Suppressor macrophage treated with lipopolysaccharide for 1 hour (primary cell): ENCODE measurements around the gene ZNF330.
"Not testable (repeated sequence)": the region's sequence is repeated elsewhere in the genome, so short reads cannot be mapped to it uniquely, and the experiment has no call there.

ENCODE experiments used
- DNase-seq, 3 donors: peaks; one replicate each; pipeline ENCODE4 v3.0.0-alpha.2; 2020 to 2022

ZNF330 gene

DNA sequence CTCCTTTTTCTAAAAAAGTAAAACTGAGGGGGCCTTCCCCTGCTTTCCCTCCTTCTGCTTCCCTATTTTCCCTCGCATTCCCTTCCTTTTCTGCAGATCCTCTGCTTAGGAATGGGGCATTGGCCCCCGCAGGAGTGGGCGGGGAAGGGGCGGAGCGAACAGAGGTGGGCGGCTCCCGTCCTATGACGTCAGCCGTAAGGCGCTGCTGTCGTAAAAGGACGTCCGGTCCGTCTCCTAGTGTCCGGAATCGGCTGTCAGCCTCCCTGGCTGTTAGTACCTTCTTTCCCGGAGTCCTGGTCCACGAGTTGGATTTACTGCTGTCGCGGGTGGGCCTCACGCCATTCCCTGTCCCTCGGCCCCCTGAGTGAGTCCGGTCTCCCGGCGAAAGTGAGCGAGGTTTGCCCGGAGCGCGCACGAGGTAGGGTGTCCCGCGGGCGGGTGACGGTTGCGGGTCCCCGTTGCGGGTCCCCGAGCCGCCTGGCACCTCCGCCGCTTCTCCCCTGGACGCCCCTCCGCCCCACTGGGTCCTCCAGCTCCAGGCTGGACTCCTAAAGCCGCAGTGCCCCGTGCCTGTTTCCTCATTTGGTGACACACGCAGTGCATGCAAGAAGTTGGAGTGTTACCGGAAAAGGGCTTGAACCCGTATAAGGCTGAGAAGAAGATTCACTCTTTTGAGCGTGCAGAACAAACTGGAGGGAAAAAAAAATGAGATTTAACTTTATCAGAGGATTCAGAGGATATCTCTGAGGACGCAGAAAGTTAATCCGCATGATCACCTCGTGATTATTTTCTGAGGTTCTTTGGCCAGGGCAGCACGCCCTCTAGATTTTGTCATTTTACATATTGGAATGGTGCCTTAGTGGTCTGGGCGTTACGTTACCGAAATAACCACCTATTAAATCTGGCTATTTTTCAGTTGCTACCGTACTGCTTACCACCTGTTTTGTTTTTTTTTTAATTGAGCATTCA lies at the start of gene ZNF330:
TSS of gene ZNF330 (plus strand) at position 205 of the 969 bp plus-strand sequence. CDS start 1,477 bp downstream, outside the sequence.
- peak; percentile 93 to 96 (median 96) for DNase-seq

DNA sequence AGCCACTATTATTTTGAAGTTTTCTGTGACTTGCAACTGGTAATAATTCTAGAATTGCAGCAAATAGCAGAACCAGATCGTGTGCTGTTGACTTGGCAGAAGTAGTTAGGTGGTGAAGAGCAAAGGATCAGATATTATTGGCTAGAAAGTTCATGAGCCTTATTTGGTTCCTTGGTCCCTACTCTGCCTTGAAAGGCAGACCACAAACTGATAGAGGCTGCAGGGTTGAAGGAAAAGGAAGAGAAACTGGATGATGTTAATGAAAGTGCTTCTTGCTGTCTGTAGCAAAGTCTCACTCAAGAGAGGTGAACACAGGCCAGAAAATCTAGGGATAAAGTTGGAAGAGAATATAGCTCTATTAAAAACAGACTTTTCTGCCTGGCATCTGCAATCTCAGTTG lies 46.2 kb upstream of the ZNF330 start:
- peak in 1 of 3 donors; percentile 15 for DNase-seq

DNA sequence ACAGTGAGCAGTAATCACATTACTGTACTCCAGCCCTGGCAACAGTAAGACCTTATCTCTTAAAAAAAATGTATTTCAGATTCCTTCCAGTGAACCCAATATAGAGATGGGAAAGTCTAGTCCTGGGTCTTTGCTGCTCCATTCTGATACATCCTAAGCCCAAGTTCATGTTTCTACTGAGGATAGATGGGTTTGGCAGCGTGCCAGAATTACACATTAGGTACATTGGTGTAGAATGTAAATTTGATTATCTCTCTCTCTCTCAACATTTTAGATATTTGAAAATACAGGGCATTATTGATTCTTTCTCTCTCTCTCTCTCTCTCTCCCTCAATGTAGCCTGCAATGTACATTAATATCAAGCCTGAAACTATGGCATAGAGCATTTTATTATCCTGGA lies 43.5 kb upstream of the ZNF330 start:
- no peak for DNase-seq

DNA sequence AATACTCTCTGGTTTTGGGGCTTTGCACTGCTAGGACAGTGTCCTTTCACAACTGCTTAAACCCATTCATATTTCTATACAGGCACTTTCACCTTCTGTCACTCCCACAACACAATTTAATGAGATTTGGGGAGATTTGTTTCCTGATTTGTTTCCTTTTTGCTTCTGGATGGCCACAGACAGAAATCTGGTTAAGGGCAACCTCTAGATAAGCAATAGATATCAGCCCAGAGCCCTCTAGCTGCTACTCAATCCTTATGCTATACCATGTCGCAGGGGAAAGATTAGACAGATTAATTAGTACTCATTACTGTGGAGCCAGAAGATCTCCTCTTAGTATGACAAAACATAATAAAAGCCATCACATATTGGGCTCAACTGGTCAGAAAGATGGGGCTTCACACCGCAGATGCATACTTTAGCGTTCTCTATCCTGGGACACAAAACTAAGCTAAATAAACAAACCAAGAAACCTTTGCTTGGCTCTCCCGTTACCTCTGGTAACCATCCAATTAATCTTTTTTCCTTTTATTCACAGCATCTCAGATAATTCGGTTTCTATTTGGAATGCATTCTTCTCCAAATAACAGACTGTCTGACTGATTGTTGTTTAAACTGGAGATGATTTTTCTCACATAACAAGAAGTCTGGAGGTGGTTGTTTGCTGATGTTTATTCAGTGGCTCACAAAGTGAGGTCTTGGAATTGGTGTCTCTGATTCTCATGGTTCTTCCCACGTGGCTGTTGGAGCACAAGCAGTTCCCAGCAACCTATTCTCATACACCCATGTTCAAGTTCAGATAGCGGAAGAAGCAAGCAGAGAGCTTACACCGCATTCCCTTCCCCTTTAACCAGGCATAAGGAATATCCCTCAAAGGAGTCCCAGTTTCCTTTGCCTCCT lies 41.0 kb upstream of the ZNF330 start:
- DNase-seq: no peak

DNA sequence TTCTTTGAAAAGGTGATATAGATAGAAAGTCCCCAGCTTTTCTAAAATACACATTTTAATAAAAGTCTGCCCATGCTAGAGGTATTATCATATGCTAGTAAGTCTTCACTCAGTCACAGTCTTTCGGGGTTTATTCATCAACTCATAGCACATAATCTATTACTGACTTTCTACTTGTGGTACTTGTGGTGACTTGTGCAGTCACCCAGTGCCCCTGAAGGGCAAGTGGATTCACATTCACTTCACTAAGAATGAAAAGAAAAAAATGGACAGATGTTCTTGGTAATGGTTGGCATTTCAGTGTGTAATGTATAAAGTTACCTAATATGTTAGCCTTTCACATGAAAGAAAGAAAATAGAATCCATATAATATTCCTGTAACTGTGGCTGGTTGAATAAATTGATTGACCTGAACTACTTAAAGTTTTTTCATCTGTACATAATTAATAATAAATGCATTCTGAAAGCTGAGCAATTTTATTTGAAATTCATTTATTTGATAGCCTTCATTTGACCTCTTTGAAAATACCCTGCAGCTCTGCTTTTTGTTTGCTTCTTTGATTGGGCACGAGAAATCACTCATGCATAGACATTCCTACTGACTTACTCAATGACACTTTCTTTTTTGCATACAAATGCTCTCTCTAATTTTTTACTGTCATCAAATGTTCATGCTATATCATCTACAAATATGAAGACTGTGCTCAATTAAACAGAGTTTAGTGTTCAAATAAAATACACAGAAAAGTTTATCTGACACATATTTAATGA lies 39.5 kb upstream of the ZNF330 start:
- DNase-seq: no peak

DNA sequence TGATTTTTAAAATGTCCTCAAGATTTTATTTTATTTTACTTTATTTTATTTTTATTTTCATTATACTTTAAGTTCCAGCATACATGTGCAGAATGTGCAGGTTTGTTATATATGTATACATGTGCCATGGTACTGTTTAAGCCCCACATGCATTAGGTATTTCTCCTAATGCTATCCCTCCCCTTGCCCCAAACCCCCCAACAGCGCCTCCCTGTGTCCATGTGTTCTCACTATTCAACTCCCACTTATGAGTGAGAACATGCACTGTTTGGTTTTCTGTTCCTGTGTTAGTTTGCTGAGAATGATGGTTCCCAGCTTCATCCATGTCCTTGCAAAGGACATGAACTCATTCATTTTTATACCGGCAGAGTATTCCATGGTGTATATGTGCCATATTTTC lies 37.2 kb upstream of the ZNF330 start:
- not testable (repeated sequence) for DNase-seq

DNA sequence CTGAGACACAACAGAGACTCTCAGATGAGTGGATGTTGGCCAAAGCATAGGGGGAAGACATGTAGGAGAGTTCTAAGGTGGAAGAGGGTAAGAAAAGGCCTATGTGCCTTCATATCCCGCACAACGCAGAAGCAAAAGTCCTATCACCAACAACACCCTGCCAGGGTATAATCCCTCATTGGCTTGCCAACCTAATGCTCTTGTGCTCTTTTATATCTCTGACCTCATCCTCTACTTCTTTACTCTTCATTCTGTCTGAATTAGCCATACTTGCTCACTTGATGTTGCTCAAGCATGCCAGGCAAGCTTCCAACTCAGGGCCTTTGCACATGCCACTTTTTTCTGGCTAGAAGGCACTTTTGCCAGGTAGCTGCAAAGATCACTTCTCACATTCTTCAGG lies 28.1 kb upstream of the ZNF330 start:
- DNase-seq: no peak

DNA sequence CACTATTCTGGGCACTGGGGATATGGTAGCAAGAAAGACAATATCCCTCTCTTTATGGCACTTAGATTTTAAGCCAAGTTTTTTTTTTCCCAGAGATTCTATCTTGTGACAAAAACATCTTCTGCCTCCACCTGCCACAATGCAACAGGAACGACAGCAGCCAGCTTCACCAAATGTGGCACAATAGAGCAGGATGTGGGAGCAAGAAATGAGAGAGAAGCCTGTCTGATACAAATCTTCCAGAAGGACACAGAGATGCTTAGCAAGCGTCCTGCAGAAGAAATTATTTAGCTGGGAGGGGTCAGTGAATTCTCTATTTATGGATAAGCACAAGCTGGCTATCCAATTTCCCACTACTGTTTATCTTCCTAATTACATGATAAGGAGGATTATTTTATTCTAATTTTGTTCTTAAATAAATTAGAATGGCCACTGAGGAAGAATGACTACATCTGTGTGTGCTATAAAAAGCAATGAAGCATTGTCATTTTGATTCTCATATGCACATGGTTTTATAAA lies 27.1 kb upstream of the ZNF330 start:
- no peak for DNase-seq

DNA sequence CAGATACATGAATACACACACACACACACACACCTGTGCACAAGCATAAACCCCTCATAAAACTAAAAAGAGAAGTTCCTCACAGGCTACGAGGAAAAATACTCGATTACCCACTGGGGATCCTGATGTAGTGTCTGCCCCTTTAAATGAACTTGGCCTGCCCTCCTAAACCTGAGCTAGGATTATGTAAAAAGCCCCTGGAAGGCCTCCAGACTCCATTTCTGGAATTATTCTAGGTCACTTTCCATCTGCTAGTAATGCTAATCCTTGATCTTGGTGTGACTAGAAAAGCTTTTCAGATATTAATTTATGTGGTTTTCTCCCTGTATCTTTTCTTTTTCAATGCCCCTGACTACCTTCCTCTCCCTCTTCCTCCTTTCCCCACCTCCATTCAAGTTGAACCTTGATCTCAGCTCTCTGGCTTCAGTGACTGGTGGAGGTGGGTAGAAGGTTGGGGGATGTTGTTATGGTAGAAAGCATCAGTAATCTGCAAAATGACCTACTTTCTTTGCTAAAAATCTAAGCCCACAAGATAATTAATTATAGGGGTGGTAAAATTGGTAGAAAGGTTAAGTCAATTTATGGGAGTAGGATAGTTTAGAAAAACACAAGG lies 25.5 kb upstream of the ZNF330 start:
- DNase-seq: no peak

DNA sequence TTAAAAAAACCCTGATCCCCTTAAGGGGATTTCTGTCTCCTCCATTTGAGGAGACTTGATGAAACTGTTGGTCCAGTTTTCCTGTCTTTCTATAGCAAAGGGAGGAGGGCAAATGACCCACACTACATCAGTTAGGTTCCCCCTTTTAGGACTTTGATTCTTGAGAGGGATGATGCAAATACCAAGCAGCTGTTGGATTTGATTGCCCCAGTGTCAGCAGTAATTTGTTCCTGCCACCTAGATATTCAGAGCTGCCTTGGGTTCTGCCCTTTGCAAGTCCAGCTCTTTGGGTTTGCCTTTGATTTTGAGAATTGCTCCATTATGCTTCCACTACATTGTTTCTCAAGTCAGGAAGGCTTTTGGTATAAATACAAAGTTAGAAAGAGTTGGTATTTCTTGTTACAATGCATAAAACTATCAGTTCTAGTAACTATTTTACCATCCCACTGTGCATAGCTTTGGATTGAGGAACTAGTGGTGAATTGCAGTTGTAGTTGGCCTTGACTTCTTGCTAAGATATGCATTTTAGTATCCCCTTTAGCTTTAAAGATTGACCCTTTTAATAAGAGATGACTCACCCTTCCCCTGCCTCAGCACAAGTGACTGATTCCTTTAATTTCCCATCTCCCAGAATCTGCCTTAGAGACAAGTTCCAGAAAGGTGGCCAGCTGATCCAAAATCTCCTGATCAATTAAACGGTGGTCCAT lies 24.3 kb upstream of the ZNF330 start:
- DNase-seq: peak; percentile 16 to 45 (median 31)

DNA sequence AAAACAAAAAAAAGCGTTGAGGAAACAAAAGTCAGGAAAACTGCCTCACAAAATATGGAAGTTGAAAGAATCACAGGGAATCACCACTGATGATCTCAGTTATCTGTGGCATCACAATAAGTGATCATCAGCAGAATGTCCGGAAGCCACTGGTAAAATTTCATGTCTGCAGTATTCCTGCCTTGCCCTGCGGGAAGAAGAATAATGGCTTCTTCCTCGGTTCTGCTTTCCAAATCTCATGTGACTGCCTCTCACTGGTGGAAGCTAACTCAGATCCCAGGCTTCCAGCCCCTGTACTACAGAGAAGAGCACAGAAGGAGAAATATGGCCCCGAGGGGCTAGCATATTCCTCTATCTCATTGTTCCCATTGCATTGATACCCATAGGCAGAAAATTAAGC lies 12.7 kb upstream of the ZNF330 start:
- DNase-seq: peak; percentile 55 to 69 (median 68)

DNA sequence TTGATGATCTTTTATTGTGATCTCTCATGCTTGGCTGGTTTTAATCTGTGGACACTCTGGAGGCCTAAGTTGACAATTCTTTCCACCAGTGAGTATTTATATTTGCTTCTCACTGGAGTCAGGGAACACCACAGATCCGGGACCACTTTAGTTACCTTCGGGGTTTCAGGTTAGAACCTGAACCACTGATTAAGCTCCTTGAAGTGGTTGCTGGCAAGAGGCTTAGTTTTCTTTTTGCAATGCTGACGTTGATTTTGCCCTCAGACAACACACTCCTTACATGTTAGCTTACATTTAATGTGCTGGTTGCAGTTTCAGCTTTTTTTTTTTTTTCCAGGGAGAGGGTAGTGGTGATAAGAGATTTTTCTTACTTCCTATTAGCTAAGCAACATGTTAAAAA lies 10.5 kb upstream of the ZNF330 start:
- no peak for DNase-seq

DNA sequence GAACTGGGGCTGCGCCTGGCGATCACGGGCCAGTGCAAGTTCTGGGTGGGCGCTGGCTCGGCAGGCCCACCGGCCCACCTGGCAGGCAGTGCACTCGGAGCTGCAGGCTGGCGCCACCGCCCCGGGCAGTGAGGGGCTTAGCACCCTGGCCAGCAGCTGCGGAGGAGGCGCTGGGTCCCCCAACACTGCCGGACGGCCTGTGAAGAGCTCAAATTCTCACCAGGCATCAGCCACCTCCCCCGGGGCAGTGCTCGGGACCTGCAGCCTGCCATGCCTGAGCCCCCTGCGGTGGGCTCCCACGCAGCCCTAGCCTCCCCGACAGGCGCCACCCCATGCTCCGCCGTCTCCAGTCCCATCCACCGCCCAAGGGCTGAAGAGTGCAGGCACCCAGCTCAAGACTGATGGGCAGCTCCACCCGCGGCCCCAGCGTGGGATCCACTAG lies 7.1 kb upstream of the ZNF330 start:
- DNase-seq: no peak

DNA sequence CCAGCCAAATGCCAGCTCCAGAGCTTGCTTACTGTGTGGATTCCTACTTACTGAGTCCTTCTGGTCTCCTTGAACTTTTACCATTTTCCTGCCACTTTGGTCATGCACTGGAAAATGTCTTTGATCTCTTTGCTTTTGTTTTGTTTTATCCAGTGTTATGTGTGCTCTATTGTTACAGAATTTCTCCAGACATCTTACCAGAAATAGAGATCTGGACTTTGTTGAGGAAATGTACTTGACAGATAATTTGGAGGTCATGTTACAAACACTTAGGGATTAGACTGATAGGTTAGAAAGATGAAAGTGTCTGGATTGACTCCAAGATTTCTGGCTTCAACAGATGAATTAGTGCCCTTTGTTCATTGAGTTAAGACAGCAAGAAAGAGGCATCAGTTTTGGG lies 5.7 kb upstream of the ZNF330 start:
- no peak for DNase-seq

DNA sequence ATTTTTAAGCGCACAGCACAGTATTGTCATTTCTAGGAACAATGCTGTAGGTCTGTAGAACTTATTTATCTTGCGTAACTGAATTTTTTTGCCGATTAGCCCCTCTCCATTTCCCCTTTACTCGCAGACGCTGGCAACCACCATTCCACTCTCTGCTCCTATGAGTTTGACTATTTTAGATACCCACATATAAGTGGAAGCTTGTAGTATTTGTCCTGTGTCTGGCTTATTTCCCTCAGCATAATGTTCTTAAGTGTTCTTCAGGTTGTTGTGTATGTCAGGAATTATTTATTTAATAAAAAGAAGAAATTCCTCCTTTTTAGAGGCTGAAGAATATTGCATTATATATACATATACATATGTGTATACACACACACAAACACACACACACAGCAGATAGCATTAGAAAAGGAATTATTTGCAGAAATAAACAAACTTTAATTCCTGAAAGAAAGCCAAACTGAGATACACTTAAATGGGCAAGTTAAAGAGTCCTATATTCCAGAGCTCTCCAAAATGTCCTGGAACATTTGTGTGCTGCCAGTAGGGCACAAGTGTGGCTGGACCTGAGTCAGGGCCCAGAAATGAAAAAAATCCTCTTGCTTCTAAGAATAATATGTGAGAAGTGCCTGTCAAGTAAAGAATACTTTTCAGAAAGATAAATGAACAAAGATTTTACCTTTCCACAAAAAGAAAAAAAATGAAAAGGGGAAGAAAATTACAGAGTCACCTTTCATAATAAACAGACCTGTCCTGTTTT lies 4.5 kb upstream of the ZNF330 start:
- DNase-seq: no peak

DNA sequence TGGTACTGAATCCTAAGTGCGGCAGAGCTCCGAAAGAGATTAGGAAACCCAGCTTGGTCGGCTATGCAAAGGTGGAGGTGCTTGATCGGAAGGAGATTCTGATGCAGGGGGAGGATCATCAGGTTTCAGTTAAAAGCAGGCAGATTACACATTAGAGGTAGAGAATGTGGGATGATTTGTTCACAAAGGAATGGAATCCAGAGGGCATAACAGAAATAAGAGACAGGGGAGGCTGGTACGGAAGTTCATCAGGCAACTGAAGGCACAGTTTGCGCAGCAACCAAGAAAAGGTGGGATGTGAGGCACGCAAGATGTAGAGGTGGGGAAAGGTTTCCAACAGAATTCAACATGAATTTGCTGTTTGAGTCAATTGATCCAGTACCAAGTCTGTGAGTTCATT lies 424 bp upstream of the ZNF330 start:
- no peak for DNase-seq

DNA sequence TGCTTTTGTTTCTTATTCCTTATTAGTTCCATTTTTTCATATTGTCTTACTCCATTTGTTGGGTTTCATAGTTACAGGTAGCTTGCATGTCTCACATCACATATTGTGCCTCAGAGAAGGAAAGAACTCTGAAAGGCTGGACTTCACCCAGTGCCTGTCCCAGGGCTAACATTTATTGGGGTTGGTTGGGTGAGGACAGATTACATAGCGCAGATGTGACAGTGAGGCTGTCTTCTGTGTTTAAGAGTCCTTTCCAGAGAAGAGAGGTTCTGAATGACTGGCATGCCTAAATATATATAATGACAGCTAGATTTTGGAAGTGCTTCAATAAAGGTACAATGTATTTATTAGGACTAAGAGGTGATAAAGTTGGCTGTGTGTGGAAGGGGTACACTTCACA lies 2.7 kb downstream of the ZNF330 start:
- DNase-seq: no peak

DNA sequence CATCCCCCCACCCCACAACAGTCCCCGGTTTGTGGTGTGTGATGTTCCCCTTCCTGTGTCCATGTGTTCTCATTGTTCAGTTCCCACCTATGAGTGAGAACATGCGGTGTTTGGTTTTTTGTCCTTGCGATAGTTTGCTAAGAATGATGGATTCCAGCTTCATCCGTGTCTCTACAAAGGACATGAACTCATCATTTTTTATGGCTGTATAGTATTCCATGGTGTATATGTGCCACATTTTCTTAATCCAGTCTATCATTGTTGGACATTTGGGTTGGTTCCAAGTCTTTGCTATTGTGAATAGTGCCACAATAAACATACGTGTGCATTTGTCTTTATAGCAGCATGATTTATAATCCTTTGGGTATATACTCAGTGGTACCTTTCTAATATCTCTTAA lies 6.6 kb downstream of the ZNF330 start:
- DNase-seq: not testable (repeated sequence)

DNA sequence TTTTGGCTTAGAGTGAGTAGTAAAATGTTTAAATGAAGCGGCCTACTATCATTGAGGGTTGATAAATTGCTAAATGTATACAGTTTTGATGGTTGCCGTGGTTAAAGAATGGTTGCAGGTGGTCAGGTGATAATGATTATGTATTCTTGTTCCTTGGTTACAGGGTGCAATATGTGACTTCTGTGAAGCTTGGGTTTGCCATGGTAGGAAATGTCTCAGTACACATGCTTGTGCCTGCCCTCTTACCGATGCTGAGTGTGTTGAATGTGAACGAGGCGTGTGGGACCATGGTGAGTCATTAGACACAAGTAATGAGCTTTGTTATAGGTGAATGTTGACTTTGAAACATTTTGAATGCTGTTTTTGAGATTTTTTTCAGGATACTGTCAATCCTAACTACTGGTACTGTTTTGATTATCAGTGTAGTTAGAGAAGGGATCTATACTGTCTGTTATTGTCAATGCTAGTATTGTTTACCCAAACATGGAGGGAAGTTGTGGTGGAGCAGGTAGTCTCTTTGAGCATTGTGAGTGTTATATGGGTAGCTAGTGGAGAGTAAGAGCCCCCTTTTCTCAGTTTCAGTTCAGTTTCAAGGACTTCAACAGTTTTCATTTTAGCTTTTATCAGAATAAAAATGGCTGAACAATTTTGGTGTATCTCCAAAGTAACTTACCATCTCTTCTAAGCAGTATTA lies 8.9 kb downstream of the ZNF330 start:
- DNase-seq: no peak

DNA sequence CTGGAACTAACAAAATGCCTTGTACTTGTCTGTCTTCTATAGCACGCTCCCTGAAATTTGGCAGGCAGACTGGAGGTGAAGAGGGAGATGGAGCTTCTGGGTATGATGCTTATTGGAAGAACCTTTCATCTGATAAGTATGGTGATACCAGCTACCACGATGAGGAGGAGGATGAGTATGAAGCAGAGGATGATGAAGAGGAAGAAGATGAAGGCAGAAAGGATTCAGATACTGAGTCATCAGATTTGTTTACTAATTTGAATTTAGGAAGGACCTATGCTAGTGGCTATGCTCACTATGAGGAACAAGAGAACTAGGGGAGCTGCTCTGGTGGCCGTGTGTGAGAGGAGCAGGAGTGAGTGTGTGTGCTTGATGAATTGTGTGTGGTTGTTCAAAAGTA lies 13.0 kb downstream of the ZNF330 start:
- no peak for DNase-seq
